Esophagus muscularis mucosa (tissue), 4 donors: ENCODE measurements around the gene PMVK. TPM values are rescaled to one million over a fixed set of nuclear protein-coding genes. Genes with fewer than 3 reads are reported as not detected.
A peak's percentile ranks its signal among the peaks of the same experiment; 100 is the strongest.

Experiments used
- DNase-seq: peaks from one replicate; pipeline ENCODE4 v3.0.0-alpha.2; 2017; ENCODE audit errors: extremely low spot score
- H3K27ac ChIP-seq, 4 donors: fragments of 200-600 bp; sonication (generic); replicated peaks in 1 of 4; 1 replicate in 3 of 4; 2 replicates in 1 of 4; pipeline ENCODE4 v1.5.1; 2016 to 2019; ENCODE audit warnings: mild to moderate bottlenecking in 1 of 4
- H3K27me3 ChIP-seq, 4 donors: fragments of 200-600 bp; sonication (generic); one replicate each; pipeline versions ENCODE4 v1.5.1 to v1.6.0; 2016 to 2019
- H3K36me3 ChIP-seq, 4 donors: fragments of 200-600 bp; sonication (generic); one replicate each; pipeline ENCODE4 v1.5.1; 2016 to 2019
- H3K4me1 ChIP-seq, 4 donors: fragments of 200-600 bp; sonication (generic); one replicate each; pipeline ENCODE4 v1.5.1; 2016 to 2019
- H3K4me3 ChIP-seq, 4 donors: fragments of 200-600 bp; sonication (generic); 1 replicate in 2 of 4; 2 replicates in 2 of 4; pipeline ENCODE4 v1.5.1; 2016 to 2019; ENCODE audit warnings: mild to moderate bottlenecking in 4 of 4, moderate library complexity in 1 of 4
- H3K9me3 ChIP-seq, 4 donors: fragments of 200-600 bp; sonication (generic); 1 replicate in 3 of 4; 2 replicates in 1 of 4; pipeline ENCODE4 v1.5.1; 2016 to 2019
- EP300 ChIP-seq: sonication (generic); formaldehyde crosslinking; IDR thresholded peaks from one replicate; pipeline ENCODE4 v1.6.1; 2017; ENCODE audit warnings: antibody characterized with exemption
- POLR2A ChIP-seq: fragments of 450-650 bp; IDR thresholded peaks from one replicate; pipeline ENCODE4 v1.6.1; 2017; ENCODE audit warnings: antibody characterized with exemption, moderate library complexity, mild to moderate bottlenecking, low read depth
- POLR2AphosphoS5 ChIP-seq, 2 donors: sonication (generic); formaldehyde crosslinking; IDR thresholded peaks; one replicate each; pipeline ENCODE4 v1.6.1; 2017; ENCODE audit warnings: antibody characterized with exemption in 2 of 2
- WGBS: methylation state at CpG from one replicate; pipeline ENCODE4 v1.1.5; 2018; 5-methylcytosine and 5-hydroxymethylcytosine counted together
- intact Hi-C: fragments of 100-400 bp; cut with DNase I; formaldehyde crosslinking; loops from one replicate; pipeline ENCODE4 v1.15.1; 2023
- total RNA-seq, 4 donors: library from RNA; depleted of rRNA; stranded (reverse); fragments of >200 nt; gene quantifications; one replicate each; pipeline versions ENCODE4 v1.1.0 to v1.2.1, GENCODE V29; 2016
- TF ChIP-seq, protein P1 (sequence below), 3 experiments: fragments of 200-600 bp in 2 of 3; fragments of 450-650 bp in 1 of 3; sonication (generic) in 2 of 3; IDR thresholded peaks; one replicate each; pipeline ENCODE4 v1.5.1; 2017 to 2019; ENCODE audit warnings: antibody characterized with exemption in 3 of 3, mild to moderate bottlenecking in 2 of 3, moderate library complexity in 1 of 3

The PMVK gene
- total RNA-seq, 4 donors from 2014 or later = 15.9 to 26.2 (median 20.0) TPM

- Histone ChIP-seq H3K27me3 (no peaks in the 10 kb centered on the region), H3K36me3 (peaks cover 0 to 27% (median 20%) of the 10 kb centered on the region in 4 donors), H3K4me1 (peaks cover 56 to 87% (median 81%) of the 10 kb centered on the region in 4 donors), H3K27ac (peak overlapping the region; percentile 86 to 89 (median 86)), H3K9me3 (no peaks in the 10 kb centered on the region), H3K4me3 (peak overlapping the region; percentile 51 to 69 (median 65))
- DNase-seq = no peak
- TF ChIP-seq POLR2AphosphoS5 (IDR thresholded peaks at IDR 0.05) = peak in 1 of 2 donors; percentile 39
- TF ChIP-seq, protein P1, sequence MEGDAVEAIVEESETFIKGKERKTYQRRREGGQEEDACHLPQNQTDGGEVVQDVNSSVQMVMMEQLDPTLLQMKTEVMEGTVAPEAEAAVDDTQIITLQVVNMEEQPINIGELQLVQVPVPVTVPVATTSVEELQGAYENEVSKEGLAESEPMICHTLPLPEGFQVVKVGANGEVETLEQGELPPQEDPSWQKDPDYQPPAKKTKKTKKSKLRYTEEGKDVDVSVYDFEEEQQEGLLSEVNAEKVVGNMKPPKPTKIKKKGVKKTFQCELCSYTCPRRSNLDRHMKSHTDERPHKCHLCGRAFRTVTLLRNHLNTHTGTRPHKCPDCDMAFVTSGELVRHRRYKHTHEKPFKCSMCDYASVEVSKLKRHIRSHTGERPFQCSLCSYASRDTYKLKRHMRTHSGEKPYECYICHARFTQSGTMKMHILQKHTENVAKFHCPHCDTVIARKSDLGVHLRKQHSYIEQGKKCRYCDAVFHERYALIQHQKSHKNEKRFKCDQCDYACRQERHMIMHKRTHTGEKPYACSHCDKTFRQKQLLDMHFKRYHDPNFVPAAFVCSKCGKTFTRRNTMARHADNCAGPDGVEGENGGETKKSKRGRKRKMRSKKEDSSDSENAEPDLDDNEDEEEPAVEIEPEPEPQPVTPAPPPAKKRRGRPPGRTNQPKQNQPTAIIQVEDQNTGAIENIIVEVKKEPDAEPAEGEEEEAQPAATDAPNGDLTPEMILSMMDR (IDR thresholded peaks at IDR 0.05) = no peak
- WGBS = 6% methylated on average over 6 of the region's 6 CpGs
- intact Hi-C loops = no loop called here
Measured at GRCh38 chr1:154956544-154956941, 20.0 kb upstream of the PMVK start.

DNA sequence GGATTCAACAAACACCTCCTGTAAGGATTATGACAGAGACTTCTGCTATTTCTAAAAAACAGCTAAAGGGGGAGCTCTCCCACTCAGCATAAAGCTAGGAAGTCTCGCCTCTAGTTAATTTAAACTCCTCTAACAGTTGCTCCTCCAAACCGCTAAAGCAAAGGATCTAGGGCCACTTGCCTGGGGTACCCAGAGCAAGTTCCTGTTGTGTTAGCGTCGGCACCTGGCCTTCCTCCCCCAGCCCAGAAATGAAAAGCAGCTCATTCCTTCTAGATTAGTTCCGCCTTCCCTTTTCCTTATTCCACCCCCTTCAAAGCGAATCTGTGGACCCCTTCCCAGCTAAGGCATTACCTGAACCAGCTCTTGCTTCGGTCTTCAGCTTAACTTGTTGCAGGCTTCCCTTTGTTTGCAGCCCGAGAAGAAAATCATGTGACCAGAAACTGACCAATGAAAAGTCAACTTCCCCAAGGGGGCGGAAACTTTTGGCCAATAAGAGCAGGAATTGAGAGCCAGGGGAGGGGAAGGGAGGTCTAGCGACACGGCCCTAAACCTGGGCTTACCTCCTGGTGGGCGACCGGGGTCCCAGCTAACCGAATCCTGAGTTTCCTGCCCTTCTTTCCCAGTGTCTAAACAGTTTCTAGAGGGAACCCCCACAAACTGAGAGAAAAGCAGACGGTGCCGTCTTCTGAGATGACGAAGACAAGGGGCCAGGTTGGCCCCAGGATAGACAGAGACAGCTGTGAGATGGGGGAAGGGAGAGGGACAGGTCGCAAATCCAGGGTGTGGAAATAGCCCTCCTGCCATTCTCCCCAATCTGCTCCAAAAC is 19.4 kb upstream of the PMVK start, which contains the start of gene PBXIP1:
Gene PBXIP1, minus strand, starts transcription at position 382 of the 826 bp plus-strand sequence. CDS start 2,378 bp downstream, outside the sequence.
- Histone ChIP-seq H3K27ac (peak within 1 kb of the TSS; percentile 86 to 89 (median 86)), H3K9me3 (no peaks in the 10 kb centered on the region), H3K4me3 (peak within 1 kb of the TSS; percentile 51 to 69 (median 65)), H3K36me3 (peaks cover 2 to 33% (median 26%) of the 10 kb centered on the region in 4 donors), H3K27me3 (no peaks in the 10 kb centered on the region), H3K4me1 (peaks cover 54 to 89% (median 84%) of the 10 kb centered on the region in 4 donors)
- under 1% methylated on average over 18 of the region's 18 CpGs for WGBS
- intact Hi-C loops = no loop called here
- DNase-seq = peak; percentile 98
- TF ChIP-seq EP300 = no peak
- peak; percentile 76 to 82 for TF ChIP-seq POLR2AphosphoS5 (IDR thresholded peaks at IDR 0.05)
- no peak for TF ChIP-seq POLR2A
- TF ChIP-seq, protein P1 (IDR thresholded peaks at IDR 0.05) = peak in 2 of 3 experiments; percentile 16

DNA sequence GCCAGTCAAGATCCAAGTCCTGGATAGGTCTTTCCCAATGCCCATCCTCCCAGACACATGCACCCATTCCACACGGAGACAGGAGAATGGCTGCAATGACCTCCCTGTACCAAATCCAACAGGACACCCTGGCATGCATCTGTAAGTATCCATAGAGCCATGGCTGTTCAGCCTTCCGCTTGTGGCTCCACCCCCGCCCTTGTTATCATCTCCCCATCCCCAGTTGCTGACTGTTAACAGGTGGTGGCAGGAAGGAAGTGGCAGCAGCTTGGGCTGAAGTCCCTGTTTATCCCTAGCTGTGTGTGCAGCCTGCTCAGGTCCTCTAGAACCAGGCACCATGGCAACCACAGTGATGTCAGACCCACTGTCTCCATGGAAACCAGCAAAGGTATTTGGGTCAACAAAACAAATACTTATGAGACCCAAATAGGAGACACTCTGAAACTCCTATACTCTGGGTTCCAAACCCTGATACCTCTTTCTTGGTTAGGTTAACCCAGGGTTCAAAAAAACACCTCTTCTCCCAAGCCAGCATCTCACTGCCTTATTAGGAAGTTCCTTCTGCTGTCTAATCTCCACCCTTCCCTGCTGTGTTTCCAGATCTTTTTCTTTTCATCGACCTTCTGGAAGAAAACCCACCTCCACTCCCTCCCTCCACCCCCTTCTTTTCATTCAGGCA is 18.7 kb upstream of the PMVK start:
- peaks cover 46 to 89% (median 76%) of the 10 kb centered on the region in 4 donors for H3K4me1 ChIP-seq
- intact Hi-C loops = no loop called here

GRCh38 chr1:154954541-154954940 is 18.0 kb upstream of the PMVK start:
- H3K4me1 ChIP-seq = peaks cover 46 to 83% (median 70%) of the 10 kb centered on the region in 4 donors

More for the DNA sequence above, 18.7 kb upstream of the PMVK start:
- 8% methylated on average over 2 of the region's 4 CpGs for WGBS
- Histone ChIP-seq H3K27ac (peak overlapping the region; percentile 86 to 89 (median 86)), H3K4me3 (peak overlapping the region; percentile 51 to 69 (median 65)), H3K9me3 (no peaks in the 10 kb centered on the region), H3K36me3 (peaks cover 10 to 41% (median 31%) of the 10 kb centered on the region in 4 donors), H3K27me3 (no peaks in the 10 kb centered on the region)
- peak in 1 of 2 donors; percentile 45 for TF ChIP-seq POLR2AphosphoS5 (IDR thresholded peaks at IDR 0.05)
- TF ChIP-seq, protein P1 (IDR thresholded peaks at IDR 0.05) = no peak
- no peak for DNase-seq

DNA sequence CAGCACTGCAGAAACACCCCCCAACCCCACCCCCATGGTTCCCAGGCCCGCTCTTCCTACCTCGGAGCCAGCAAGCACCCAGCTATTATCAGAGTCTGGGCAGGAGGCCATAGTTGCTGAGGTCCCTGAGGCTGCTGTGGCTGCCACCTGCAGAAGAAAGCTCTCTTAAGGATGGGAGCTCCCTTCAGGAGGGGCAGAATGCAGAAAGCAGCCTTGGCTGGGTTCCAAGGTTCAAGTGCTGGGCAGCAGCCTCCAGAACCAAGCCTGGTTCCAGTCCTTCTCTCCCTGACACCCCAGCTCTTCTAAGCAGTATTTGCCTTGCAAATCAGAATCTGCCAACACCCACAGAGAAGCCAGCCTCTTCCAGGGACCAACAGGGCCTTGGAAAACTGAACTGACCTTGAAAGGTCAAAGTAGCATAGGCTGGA is 17.1 kb upstream of the PMVK start:
- peaks cover 12 to 36% (median 21%) of the 10 kb centered on the region in 4 donors for H3K36me3 ChIP-seq
- WGBS = 78% methylated on average over 2 of the region's 2 CpGs
- H3K27me3 ChIP-seq = no peaks in the 10 kb centered on the region
- TF ChIP-seq, protein P1 (IDR thresholded peaks at IDR 0.05) = no peak
- H3K4me1 ChIP-seq = peaks cover 46 to 74% (median 65%) of the 10 kb centered on the region in 4 donors
- peak overlapping the region in 2 of 4 donors; percentile 6 to 18 for H3K4me3 ChIP-seq
- DNase-seq = no peak
- intact Hi-C loops = no loop called here
- H3K9me3 ChIP-seq = no peaks in the 10 kb centered on the region
- H3K27ac ChIP-seq = peak overlapping the region in 2 of 4 donors; percentile 30 to 32

More at GRCh38 chr1:154954541-154954940, 18.0 kb upstream of the PMVK start:
- intact Hi-C loops = no loop called here
- Histone ChIP-seq H3K9me3 (no peaks in the 10 kb centered on the region), H3K4me3 (peak overlapping the region; percentile 51 to 69 (median 65)), H3K27me3 (no peaks in the 10 kb centered on the region), H3K27ac (peak overlapping the region in 3 of 4 donors; percentile 86 to 89 (median 86)), H3K36me3 (peaks cover 12 to 43% (median 30%) of the 10 kb centered on the region in 4 donors)
- 47% methylated on average over 3 of the region's 3 CpGs for WGBS
- TF ChIP-seq POLR2A = no peak
- DNase-seq = no peak
